ENCODE data around the gene NEURL1B.

The NEURL1B gene

GRCh38 chr5:172735141-172735831, 94.2 kb downstream of the NEURL1B start:
- DNase-seq, result no peak

GRCh38 chr5:172736508-172737135, 95.6 kb downstream of the NEURL1B start:
- no peak for DNase-seq

DNA sequence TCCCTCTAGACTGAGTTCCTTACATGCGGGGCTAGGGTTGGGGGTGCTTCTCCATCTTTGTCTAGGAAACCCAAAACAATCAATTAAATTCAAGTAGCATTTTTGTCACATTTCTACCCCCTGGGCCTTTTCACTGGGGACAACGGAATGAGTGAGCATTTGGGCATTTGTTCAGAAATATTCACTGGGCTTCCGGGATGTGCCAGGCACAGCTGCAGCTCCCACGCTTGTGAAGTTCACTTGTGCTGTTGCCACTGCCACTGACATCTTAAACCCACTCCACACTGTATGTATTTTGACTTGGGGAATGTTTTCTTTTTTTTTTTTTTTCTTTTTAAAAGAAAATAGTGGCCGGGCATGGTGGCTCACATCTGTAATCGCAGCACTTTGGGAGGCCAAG, 98.3 kb downstream of the NEURL1B start:
- DNase-seq, result no peak

DNA sequence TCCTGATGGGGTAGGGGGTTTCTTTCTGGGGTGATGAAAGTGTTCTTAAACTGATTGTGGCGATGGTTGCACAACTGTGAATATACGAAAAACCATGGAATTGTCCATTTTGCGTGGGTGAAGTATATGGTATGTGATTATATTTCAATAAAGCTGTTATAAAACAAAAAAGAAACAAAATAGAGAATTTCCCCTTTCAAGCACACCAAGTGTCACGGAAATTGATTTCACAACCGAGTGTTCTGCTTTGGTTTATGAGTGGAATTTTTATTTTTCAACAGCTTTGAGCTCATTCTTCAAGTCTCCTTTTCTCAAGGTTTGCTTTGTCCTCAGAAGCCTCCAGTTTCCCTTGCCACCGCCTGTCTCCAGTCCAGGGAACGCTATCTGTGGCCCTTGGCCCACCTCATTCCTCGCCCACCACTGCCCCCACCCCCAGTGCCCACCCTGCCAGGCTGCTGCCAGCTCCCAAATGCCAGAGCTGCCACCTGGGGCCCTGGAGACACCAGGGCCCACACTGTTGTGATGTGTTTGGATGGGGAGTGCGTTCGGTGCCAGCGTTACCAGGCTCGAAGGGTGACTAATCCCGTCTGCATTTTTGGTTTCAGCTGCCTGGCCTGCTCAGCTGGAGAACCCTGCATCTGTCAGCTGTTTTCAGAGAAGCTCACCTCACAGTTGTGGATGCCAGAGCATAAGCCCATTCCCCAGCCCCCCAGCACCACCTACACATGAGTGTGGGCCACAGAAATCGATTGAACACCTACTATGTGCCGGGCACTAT, 99.6 kb downstream of the NEURL1B start:
- no peak for DNase-seq
